Liver (tissue), 3 donors: ENCODE measurements around the gene ANKRD13D.

ENCODE experiments used
- CTCF ChIP-seq: fragments of 150-350 bp; IDR thresholded peaks from 2 replicates; pipeline ENCODE4 v1.5.1; 2017; ENCODE audit warnings: improper control_type of control experiment, low read depth, low read length; ENCODE audit not compliant: missing input control
- MAX ChIP-seq: IDR thresholded peaks from 2 replicates; pipeline ENCODE4 v1.6.1; 2016; ENCODE audit warnings: antibody characterized with exemption
- RAD21 ChIP-seq, 2 donors: IDR thresholded peaks; 2 replicates each; pipeline ENCODE4 v1.6.1; 2016; ENCODE audit warnings: antibody characterized with exemption in 2 of 2, mild to moderate bottlenecking in 2 of 2
- donor health status: healthy.
- donor health status: healthy.

GRCh38 chr11:67349036-67349435 is 59.9 kb downstream of the ANKRD13D start:
- no peak for TF ChIP-seq CTCF
- no peak for TF ChIP-seq MAX
- TF ChIP-seq RAD21 (IDR thresholded peaks at IDR 0.05): no peak
